Gastrocnemius medialis (tissue), 4 donors: Measurements from ENCODE around the gene ABTB1. TPM values are rescaled to one million over a fixed set of nuclear protein-coding genes. Genes with fewer than 3 reads are reported as not detected.

Experiments
- ATAC-seq, 2 donors: fragments of 150-250 bp; one replicate each; pipeline ENCODE4 v1.9.1; 2016
- DNase-seq, 2 donors: peaks; one replicate each; pipeline ENCODE4 v3.0.0-alpha.2; 2019
- H3K27ac ChIP-seq, 4 donors: fragments of 200-600 bp; sonication (generic); 1 replicate in 1 of 4; 2 replicates in 3 of 4; pipeline ENCODE4 v1.5.1; 2016 to 2018; ENCODE audit warnings: mild to moderate bottlenecking in 2 of 4, moderate library complexity in 1 of 4
- H3K27me3 ChIP-seq, 3 donors: fragments of 200-600 bp; sonication (generic) in 2 of 3; 1 replicate in 1 of 3; 2 replicates in 2 of 3; pipeline versions ENCODE4 v1.5.1 to v1.6.0; 2016 to 2019; ENCODE audit warnings: mild to moderate bottlenecking in 1 of 3, moderate library complexity in 1 of 3
- H3K36me3 ChIP-seq, 2 donors: fragments of 200-600 bp; sonication (generic) in 1 of 2; one replicate each; pipeline ENCODE4 v1.5.1; 2017 to 2018
- H3K4me1 ChIP-seq, 2 donors: fragments of 200-600 bp; sonication (generic) in 1 of 2; one replicate each; pipeline ENCODE4 v1.5.1; 2016 to 2017; ENCODE audit warnings: mild to moderate bottlenecking in 2 of 2
- H3K4me3 ChIP-seq, 4 donors: fragments of 200-600 bp; sonication (generic) in 3 of 4; 1 replicate in 1 of 4; 2 replicates in 3 of 4; pipeline ENCODE4 v1.5.1; 2016 to 2019; ENCODE audit warnings: mild to moderate bottlenecking in 2 of 4
- H3K9me3 ChIP-seq, 3 donors: fragments of 200-600 bp; sonication (generic) in 2 of 3; 1 replicate in 1 of 3; 2 replicates in 2 of 3; pipeline ENCODE4 v1.5.1; 2016 to 2019
- CTCF ChIP-seq, 5 experiments: fragments of 450-650 bp in 3 of 5; fragments of 200-600 bp in 2 of 5; sonication (generic) in 2 of 5; IDR thresholded peaks in 4 of 5; conservative IDR thresholded peaks in 1 of 5; 1 replicate in 4 of 5; 2 replicates in 1 of 5; pipeline ENCODE4 v1.5.1; 2016 to 2019; ENCODE audit warnings: antibody characterized with exemption in 5 of 5, mild to moderate bottlenecking in 3 of 5, moderate library complexity in 3 of 5
- POLR2A ChIP-seq, 2 donors: fragments of 450-650 bp; IDR thresholded peaks; one replicate each; pipeline ENCODE4 v1.6.1; 2017; ENCODE audit warnings: antibody characterized with exemption in 2 of 2, mild to moderate bottlenecking in 2 of 2, moderate library complexity in 2 of 2
- in situ Hi-C, 4 donors: fragments of 200-750 bp; cut with MboI; loops; one replicate each; pipeline versions ENCODE4 v1.15.0 to v1.8.0; 2017; ENCODE audit warnings: low sequenced_read_pairs in 4 of 4
- intact Hi-C: fragments of 100-400 bp; cut with DNase I; formaldehyde crosslinking; loops from one replicate; pipeline ENCODE4 v1.15.1; 2023; ENCODE audit warnings: low total_unique reads
- total RNA-seq, 4 donors: library from RNA; depleted of rRNA; stranded (reverse); fragments of >200 nt; gene quantifications; one replicate each; pipeline versions ENCODE4 v1.1.0 to v1.2.3, GENCODE V29; 2016

ABTB1 gene
- total RNA-seq, 4 donors from 2014 or later: 22.9 to 37.5 (median 30.1) TPM

- peaks cover 0 to 12% of the 10 kb centered on the region in 2 donors for H3K36me3 ChIP-seq
- DNase-seq (no peak), ATAC-seq (no peak)
- H3K4me3 ChIP-seq: no peak overlapping the region
- intact Hi-C loops (no loop called here), in situ Hi-C loops (no loop called here)
- no peak for TF ChIP-seq CTCF (IDR thresholded peaks at IDR 0.05 in 4 of 5, conservative IDR thresholded peaks at IDR 0.05 in 1 of 5)
- no peak for TF ChIP-seq POLR2A (IDR thresholded peaks at IDR 0.05)
- H3K27me3 ChIP-seq: no peaks in the 10 kb centered on the region
- peaks cover 37 to 44% of the 10 kb centered on the region in 2 donors for H3K4me1 ChIP-seq
- no peaks in the 10 kb centered on the region for H3K9me3 ChIP-seq
- peak overlapping the region in 2 of 4 donors; percentile 13 to 16 for H3K27ac ChIP-seq
Observed at GRCh38 chr3:127693336-127693843, 20.6 kb downstream of the ABTB1 start.

DNA sequence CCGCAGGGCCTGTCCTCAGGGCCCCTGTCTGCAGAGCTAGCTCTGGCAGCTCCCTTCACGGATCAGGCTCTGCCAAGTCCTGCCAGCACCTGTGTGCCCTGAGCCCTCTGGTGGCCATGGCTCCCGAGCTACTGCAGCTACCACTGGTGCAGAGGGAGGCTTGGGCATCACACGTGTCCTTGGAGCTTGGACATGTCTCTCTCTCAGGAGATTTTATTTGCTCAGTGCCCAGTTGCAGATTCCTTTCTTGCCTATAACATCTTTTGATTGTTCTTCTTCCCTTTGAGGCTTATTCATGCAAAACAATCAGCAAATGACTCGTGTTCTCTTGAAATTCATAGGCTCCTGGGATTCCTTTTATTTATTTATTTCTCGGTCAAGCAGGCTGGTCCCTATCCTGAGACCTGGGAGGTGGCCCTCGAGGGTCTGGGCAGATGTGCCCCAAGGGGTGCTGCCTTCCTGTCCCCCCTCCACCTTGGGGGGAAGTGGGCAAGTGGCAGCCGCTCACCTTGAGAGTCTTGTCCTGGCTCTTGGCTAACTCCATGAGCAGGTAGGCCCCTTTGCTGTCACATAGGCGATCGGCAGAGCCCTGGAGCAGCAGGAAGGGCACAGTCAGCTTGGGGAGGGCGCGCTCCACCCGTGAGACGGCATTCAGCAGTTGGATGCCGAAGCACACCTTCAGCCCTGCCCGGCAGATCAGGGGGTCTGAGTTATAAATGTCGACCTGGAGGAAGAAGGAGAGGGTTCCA lies 21.9 kb downstream of the ABTB1 start:
- no peaks in the 10 kb centered on the region for H3K9me3 ChIP-seq
- peak; percentile 74 to 88 for DNase-seq
- no peaks in the 10 kb centered on the region for H3K27me3 ChIP-seq
- H3K36me3 ChIP-seq: peaks cover 0 to 12% of the 10 kb centered on the region in 2 donors
- intact Hi-C loops (loop anchor here (1.0 to 5.0 kb wide), 2 partner anchors 42 to 68 kb away; no protein-coding TSS in a partner anchor), in situ Hi-C loops (no loop called here)
- H3K4me1 ChIP-seq: peaks cover 37 to 45% of the 10 kb centered on the region in 2 donors
- TF ChIP-seq POLR2A (IDR thresholded peaks at IDR 0.05): no peak
- peak; percentile 41 to 67 (median 65) for TF ChIP-seq CTCF (IDR thresholded peaks at IDR 0.05 in 4 of 5, conservative IDR thresholded peaks at IDR 0.05 in 1 of 5)
- peak overlapping the region in 3 of 4 donors; percentile 42 to 89 (median 47) for H3K27ac ChIP-seq
- ATAC-seq: peak; percentile 32 to 34
- H3K4me3 ChIP-seq: no peak overlapping the region

- TF ChIP-seq CTCF (IDR thresholded peaks at IDR 0.05 in 4 of 5, conservative IDR thresholded peaks at IDR 0.05 in 1 of 5): no peak
- peak; percentile 5 to 50 for TF ChIP-seq POLR2A (IDR thresholded peaks at IDR 0.05)
- ATAC-seq (peak; percentile 83 to 87), DNase-seq (peak; percentile 66 to 84)
- in situ Hi-C loops: no loop called here
- Histone ChIP-seq H3K27ac (peak overlapping the region; percentile 88 to 96 (median 92)), H3K27me3 (no peaks in the 10 kb centered on the region), H3K4me3 (peak overlapping the region; percentile 47 to 70 (median 50)), H3K9me3 (no peaks in the 10 kb centered on the region), H3K36me3 (no peaks in the 10 kb centered on the region), H3K4me1 (peaks cover 61 to 71% of the 10 kb centered on the region in 2 donors)
- intact Hi-C loops: loop anchor here (1.0 to 5.0 kb wide), 4 partner anchors 65 to 125 kb away; partner anchors contain the start of genes MGLL and TPRA1
Observed at GRCh38 chr3:127697551-127698240, 24.9 kb downstream of the ABTB1 start.

GRCh38 chr3:127698286-127698685 lies 25.5 kb downstream of the ABTB1 start:
- Histone ChIP-seq H3K27me3 (no peaks in the 10 kb centered on the region), H3K27ac (peak overlapping the region; percentile 88 to 96 (median 92)), H3K4me1 (peaks cover 62 to 77% of the 10 kb centered on the region in 2 donors), H3K4me3 (peak overlapping the region in 3 of 4 donors; percentile 48 to 70 (median 51)), H3K36me3 (no peaks in the 10 kb centered on the region), H3K9me3 (no peaks in the 10 kb centered on the region)
- DNase-seq (no peak), ATAC-seq (no peak)
- intact Hi-C loops (loop anchor here (5.0 kb wide), 1 partner anchor 64 kb away; no protein-coding TSS in a partner anchor), in situ Hi-C loops (no loop called here)
- no peak for TF ChIP-seq CTCF (IDR thresholded peaks at IDR 0.05 in 4 of 5, conservative IDR thresholded peaks at IDR 0.05 in 1 of 5)
